HG03460 (cell line): ENCODE results near the gene KCNMA1.

Source experiments
- ATAC-seq: cut with Tn5 transposase; IDR thresholded peaks from one replicate; pipeline ENCODE4 v1.9.1; 2021; ENCODE audit not compliant: unreplicated experiment

KCNMA1 gene

DNA sequence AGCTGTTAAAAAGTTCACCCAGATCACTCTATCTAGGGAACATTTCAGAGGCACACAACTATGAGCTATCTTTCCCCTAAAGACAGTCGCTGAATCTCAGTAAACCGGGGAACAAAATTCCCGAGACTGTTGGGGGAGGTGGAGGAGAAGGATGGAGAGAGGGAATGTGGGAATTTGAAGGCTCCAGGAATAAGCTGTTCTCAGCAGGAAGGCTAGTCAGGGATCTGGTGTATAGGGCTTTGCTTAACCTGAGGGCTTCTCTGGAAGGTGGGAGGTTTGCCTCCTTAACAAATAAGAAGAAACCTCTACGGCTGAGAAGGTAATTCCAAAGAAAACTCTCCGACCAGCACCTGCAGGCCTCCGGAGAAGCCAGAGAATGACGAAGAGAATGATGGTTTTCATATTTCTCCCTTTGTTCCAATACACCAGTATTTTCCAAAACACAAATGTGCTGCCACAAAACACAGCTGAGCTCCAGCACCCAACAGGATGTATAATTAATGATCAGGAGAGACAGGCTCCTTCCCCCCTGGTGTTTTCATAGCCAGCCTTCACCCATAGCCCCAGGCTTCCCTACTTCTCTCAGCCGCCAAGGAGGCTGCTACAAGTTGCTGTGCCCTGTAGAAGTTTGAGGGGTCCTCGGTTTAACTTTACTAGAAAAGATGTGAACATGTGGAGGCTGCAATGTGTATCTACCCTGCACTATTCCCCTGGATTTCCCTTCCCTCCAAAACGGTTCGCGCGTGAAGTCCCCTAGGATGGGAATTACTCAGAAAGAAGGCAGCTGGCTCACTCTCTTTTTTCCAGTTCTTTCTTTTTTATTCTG is 2.0 kb downstream of the KCNMA1 start:
- no peak for ATAC-seq

DNA sequence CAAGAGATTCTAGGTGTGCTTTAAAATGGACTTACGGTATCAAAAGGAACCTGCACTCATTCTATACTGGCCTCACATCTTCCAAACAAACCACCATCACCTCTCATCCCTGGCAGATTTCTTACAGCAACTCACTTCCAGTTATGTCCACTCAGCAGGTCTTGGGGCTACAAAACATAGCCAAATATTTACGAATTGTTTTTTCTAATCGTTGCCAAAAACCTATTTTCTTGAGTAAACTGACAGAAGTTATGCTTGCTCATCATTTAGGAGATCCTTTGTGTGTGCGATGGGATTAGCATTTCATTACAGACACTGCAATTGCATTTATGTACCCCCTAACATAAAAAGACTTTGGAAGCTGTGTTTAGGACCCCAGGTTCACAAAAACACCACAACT is 2.7 kb downstream of the KCNMA1 start:
- ATAC-seq: no peak

DNA sequence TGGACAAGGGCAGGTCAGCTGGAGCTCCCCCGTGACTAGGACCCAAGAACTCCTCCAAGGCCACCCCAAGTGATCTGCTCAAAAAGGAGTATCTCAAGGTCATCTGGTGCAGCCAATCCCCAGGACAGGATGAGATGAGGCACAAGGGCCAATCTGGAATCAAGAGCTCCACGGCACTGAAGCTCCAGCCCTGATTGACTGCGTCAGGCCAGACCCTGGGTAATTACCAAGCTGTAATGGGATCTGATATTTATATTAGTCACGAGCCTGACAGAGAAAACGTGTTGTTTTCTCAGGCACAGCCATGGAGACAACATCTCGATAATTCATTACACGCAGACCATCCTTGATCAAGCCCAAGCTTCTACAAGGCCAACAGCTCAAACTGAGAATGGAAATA is 4.2 kb downstream of the KCNMA1 start:
- ATAC-seq: no peak

DNA sequence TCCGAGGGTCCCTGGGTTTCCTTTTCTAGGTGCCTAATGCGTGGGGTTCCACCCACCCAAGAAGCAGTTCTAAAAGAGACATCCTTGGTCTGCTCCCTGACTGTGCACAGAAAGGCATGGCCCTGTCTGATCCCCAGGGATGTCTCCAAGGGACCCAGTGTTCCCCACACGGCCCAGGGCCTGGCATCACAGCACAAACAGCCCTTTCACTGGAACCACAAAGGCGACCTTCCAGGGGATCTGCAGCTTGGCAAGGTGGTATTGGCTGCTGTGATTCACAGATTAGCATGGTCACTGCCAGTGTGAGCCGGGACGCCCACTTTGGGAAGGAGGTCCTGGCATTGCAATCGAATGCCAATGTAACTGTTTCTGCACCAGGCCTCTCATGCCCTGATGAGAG is 6.4 kb downstream of the KCNMA1 start:
- no peak for ATAC-seq

DNA sequence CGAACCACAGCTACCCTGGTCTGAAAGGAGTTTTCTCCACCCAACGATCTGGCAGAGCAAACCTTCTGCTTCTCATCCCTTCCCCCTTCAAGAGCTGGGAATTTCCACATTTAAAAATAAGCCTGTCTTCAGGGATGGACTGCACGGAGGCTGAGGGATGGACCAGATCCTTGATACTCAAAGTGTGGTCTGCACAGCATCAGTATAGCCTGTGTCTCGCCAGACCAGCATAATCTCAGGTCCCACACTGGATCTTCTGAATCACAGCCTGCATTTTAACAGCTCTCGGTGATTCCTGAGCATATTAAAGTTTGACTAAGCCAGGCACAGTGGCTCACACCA is 7.1 kb downstream of the KCNMA1 start:
- ATAC-seq: no peak

DNA sequence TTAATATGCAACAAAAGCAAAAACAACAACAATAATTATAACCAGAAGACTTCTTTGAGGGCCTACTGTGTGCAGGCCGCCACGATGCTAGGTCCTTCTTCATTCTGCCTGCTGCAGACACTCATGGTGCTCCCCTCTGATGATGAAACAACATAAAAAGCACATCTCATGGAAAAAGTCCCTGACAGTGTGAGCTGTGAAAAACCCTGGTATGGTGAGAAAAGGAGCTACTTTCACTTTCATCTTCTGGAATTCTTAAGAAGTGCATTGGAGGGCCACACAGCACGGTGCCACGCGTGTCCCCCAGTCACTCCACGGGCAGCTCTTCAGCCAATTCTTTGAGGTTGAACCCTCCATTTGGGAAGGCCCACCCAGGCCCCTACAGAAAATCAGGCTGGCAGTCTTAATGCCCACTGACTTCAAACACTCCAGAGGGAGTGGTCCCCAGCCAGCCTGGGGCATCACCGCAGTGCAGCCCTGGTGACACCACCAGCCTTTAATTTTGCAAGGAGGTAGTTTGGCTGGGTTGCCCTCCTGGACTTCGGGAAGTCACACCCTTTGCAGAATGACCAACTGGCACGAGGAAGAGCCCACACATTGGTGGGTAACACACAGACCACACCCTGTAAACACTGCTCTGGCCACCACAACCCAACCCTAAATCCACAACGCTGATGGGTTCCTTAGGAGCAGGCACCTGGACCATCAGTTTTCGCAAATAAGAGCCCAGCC is 7.7 kb downstream of the KCNMA1 start:
- no peak for ATAC-seq

DNA sequence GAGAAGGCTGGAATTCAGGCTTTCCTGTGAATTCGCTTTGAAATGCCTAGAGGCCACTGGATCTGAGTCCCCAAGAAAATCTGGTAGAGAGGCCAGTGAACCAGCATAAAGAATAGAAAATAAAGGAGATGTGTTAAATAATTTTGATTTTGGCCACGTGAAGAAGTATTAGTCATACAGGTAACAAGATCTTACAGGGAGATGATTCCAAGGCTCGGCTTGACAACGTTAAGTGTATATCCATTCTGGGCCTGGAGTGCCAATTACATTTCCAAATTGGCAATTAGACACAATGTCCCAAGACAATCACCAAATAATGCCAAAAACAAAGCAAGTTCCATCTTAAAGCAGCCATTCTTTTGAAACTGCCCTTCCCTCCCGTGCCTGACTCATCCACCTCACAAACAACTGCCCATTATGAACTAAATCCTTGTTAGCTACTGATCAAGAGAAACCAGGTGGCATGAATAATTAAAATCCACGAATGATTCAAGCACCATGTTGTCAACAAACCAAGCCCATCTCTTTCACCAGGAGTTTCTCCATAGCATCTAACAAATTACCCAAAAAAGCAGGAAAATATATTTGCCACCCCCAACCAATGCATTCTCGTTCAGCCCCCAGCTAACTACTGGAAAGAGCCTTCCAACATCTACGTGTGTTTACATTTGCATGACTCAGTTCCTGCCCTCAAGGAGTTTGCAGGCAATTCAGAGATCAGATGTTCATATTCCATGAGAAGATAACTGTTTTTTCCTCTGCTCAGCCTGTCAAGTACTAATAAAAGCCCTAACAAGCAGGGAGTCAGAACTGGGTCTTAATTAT is 8.5 kb downstream of the KCNMA1 start:
- ATAC-seq: no peak

DNA sequence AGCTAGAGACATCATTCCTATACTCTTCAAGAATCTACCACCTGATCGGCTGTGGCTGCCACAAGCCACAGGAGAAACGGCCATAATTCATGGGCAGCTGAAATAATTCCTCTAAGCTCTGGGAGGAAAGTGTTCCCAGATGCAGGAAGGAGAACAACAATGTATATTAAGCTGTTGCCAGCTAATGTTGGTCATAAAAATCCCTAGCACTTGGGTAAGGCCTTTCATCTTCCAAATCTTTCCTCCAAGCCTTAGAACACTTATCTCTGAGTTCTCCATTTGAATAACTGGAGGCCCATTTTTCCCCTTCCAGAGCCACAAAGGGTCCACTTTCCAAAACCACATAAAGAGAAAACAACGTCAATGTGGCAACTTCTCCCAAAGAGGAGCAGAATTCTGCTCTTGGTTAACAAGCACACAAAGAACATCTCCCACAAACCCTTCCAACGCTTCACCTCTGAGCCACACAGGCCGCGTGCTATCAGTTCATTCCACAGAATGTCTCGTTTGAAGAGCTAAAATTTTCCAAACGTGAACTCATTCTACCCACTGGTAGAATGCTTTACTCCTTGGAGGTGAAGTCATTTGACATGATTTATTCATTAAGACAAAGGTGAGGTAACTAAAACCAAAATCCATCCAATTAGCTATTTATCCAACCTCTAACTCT is 11.2 kb downstream of the KCNMA1 start:
- ATAC-seq: no peak

DNA sequence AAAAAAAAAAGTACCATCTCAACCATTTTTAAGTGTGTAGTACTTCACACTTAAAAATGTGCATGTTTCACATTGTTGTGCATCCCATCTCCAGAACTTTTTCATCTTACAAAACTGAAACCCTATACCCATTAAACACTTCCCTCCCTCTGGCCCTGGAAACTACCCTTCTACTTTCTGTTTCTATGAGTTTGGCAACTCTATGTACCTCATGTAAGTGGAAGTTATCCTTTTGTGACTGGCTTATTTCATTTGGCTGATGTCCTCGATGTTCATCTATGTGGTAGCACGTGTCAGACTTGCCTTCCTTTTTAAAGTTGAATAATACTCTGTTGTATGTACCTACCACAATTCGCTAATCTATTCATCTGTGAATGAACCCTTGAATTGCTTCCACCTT is 12.2 kb downstream of the KCNMA1 start:
- ATAC-seq: no peak

DNA sequence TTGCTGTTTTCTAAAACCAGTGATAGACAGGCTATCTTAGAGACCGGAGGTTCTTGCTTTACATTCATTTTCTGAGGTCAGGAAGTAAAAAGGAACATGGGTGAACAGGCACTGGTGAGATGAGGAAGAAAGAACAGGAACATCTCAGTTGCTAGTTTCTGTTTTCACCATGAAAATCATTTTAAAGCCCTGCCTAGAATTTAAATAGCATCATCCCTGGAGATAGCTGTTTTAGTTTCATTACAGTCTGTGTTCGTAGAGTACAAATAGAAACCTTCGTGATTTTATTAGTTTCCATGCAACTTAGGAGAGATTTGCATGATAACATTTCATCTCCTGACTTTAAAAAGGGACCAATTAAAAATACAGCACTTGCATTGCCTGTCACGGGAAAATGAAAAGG is 14.7 kb downstream of the KCNMA1 start:
- peak; percentile 51 for ATAC-seq

DNA sequence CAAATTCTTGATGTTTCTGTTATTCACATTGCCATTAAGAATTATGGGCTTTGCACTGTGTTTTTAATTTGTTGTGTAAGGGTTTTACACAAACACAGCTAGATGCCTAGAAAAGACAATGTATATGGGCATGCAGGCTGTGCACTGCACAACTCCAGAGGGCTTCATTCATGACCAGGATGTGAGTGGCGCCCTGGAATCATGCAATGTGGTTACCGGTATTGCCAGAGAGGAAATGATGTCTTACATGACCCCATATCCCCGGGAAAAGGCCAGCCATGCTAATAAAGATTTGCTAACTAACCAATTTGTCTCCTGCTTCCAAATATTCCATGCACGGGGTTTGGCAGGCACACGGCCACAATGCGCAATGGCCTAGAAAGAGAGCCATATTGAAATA is 16.9 kb downstream of the KCNMA1 start:
- no peak for ATAC-seq

DNA sequence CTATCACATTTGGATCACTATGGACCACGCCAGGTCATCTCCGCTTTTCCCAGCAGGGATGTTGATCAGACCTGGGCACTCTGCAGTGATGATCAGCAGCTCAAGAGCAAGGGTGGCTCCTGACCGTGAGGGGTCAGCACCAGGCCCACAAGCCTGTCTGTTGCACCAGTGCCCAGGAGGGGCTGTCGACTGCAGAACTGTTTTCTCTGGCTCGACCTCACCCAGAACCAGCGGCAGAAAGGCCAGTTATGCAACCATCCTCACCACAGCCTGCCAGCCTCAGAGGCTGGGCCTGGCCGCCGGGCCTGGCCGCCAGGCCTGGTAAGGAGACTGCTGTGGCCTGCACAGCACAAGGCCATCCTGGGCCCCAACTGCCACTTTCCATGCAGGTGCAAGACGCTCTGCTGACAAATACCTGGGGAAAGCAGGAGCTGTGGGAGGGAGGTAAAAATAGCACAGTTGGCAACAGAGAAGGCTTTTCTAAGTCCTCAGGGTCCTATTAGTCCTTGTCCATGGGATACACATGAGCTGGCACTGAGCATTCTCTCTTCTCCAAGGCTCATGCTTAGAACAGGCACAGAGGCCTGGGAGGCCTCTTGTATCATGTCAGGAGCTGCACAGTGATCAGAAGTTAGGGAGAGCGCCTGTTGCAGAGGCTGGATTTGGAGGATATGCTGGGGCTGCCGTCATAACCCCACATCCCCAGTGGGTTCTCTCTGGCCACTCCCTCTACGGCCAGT is 17.5 kb downstream of the KCNMA1 start:
- no peak for ATAC-seq

DNA sequence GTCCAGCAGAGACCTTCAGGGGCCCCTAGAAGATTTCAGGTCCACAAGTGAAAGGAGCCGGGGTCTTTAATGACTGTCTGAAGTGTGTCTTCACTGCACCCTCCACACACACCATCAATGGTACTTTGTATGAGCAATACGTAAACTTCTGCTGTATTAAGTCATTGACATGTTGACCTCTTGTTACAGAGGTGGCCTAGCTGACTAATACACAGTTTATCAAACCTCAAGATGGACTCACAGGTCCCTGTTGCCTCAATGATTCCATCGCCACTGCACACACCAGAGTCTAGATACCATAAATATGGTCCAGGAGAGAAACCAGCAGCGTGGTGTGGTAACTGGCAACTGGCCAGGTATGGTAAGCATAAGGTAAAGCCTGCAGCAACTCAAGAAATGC is 19.5 kb downstream of the KCNMA1 start:
- ATAC-seq: no peak

DNA sequence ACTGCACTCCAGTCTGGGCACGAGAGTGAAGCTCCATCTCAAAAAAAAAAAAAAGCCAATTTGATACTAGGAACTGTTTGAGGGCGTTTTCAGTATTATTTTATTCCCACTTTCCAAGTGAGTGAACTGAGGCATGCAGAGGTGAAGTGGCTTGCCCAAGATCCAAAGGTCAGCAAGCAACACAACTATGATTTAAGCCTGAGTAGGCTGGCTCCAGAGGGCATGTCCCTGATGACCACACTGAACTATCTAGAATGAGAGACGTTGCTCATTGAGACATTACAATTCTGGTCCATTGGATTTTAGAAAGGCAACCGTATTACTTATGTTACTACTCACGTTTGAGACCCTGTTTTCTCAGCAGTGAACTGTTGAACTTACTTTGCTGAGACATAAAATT is 20.8 kb downstream of the KCNMA1 start:
- no peak for ATAC-seq

DNA sequence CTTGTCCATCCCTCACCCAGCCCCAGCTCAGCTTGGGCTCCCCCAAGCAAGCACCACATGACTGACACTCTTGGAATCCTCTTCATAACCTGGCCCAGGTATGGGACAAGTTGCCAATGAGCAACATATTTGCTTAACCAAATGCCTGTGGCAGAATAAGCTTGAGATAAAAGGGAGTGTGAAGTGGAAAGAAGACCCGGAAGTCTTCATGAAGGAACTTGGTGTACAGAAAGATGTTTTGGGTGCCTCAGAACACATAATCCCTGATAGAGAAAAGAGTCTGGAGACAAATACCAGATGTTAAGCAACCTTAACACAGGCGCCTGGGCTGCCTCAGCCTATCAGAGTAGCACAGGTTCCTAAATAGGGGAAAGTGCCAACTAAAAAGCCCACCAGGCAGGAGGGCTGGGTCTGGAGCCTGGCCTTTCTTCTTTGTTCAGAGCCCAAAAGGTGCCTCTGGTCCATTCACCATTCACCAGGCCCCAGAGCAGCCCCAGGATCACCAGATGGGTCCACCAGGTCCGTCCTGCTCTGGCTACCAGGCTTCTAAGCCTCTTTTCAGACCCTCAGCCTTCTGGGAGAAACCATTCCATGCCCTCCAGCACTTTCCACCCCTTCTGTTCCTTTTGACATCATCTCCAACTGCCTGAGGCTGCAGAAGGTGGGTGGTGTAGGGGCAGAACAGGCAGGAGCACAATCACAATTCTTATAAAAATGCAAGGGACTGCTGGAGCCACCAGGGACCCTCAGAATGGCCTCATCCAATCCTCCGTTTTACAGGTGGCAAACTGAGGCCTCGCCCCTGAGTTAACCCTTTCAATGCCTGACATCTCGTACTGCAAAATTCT is 22.6 kb downstream of the KCNMA1 start:
- no peak for ATAC-seq

DNA sequence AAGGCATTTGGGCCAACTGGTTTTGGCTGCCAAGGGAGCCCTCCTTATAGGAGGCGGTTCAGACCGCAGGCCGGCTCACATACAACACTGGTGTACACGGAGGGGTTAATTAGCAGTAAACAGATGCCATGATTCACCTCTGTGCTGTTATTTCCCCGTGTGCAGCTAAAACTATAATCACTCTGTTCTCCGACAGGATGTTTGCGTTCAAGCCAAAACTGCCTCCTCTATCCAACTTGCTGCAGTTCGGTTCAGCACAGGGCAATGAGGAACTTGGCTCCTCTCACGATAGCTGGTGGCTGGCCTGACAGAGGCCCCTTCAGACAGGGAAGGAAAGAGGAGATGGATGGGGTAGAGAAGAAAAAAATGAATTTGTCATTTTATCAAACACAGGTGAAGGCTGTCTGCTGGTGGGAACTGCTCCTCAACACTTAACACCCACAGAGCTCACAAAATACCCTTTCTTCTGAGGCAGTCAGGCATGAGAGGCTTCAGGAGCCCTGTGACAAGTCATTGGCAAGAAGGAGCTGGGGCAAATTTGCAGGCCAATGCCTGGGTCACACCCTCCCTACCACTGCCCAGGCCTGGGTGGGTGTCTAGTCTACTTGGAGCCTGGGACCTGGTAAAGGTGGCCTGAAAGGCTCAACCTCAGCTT is 24.0 kb downstream of the KCNMA1 start:
- no peak for ATAC-seq

DNA sequence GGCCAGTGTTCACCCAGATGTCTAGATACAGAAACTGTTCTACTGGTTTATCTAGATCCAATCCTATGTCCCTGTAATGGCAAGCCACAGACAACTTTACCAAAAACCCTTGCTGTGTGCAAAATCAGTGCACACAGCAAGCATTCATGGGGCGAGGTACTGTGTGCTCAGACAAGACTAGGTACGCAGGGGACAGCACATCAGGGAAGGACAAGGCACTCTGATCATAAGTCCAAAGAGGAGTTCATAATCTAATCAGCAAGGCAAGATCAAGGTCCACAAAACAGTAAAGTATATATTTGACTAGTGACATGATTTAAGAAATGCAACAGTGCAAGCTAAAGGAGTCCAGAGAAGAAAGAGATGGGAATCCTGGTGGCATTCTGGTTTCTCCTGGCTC is 25.9 kb downstream of the KCNMA1 start:
- no peak for ATAC-seq

DNA sequence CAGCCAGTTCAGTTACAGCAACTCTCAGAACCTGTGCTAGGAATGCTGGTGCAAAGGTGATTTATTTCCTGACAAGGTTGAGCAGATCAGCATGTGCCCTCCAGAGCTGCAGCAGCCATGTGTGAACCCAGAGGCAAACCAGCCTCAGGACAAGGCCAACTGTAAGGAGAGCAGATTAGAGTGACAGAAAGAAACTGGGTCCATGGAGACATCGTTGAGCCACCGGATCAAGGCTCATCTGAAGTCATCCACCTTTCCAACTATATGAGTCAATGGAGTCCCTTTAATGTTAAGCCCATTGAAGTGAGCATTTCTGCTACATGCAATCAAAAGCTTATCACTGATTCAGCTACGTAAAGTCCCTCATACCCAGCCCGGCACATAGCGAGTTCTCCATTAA is 26.4 kb downstream of the KCNMA1 start:
- no peak for ATAC-seq

DNA sequence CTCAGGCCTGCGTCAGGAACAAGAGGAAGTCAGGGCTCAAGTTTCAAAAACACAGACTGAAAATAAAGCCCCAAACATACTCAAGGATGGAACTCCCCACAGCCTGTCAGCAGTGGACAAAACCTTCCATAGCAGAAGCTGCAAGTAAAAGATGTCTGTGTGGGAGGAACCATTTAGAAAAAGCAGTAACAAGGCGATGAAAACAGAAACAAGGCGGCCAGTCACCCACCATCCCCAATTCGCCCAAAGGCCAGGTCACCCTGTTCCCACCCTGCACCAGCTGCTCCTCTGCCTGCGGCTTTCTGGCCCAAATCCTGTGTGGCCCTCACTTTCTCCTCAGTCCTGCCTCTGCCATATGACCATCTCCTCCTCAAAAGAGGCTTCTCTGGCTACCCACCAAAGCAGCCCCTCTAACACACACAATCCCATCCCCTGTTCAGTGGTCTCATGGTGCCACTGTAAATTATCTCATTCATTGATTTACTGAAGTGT is 27.8 kb downstream of the KCNMA1 start:
- no peak for ATAC-seq
